Fibroblast of mammary gland (primary cell): ENCODE results near the gene ACTL7B.

Experiments used
- DNase-seq: peaks from one replicate; pipeline ENCODE4 v3.0.0-alpha.2; 2010; ENCODE audit warnings: low read depth
- H3K4me3 ChIP-seq: 2 replicates; pipeline ENCODE4 v1.5.1; 2011; ENCODE audit warnings: low read depth, mild to moderate bottlenecking, low read length, moderate library complexity; ENCODE audit not compliant: control insufficient read depth
- TF ChIP-seq, protein P1 (sequence below): conservative IDR thresholded peaks from 2 replicates; pipeline ENCODE4 v1.5.1; 2011; ENCODE audit warnings: low read depth, low read length, inconsistent platforms; ENCODE audit not compliant: control insufficient read depth, insufficient read depth

ACTL7B gene

GRCh38 chr9:108867829-108868228, 12.0 kb upstream of the ACTL7B start:
- TF ChIP-seq, protein P1, sequence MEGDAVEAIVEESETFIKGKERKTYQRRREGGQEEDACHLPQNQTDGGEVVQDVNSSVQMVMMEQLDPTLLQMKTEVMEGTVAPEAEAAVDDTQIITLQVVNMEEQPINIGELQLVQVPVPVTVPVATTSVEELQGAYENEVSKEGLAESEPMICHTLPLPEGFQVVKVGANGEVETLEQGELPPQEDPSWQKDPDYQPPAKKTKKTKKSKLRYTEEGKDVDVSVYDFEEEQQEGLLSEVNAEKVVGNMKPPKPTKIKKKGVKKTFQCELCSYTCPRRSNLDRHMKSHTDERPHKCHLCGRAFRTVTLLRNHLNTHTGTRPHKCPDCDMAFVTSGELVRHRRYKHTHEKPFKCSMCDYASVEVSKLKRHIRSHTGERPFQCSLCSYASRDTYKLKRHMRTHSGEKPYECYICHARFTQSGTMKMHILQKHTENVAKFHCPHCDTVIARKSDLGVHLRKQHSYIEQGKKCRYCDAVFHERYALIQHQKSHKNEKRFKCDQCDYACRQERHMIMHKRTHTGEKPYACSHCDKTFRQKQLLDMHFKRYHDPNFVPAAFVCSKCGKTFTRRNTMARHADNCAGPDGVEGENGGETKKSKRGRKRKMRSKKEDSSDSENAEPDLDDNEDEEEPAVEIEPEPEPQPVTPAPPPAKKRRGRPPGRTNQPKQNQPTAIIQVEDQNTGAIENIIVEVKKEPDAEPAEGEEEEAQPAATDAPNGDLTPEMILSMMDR: no peak
- H3K4me3 ChIP-seq: no peak overlapping the region
- no peak for DNase-seq

- DNase-seq: no peak
- TF ChIP-seq, protein P1: no peak
- no peak overlapping the region for H3K4me3 ChIP-seq
Observed at GRCh38 chr9:108867116-108867515, 11.3 kb upstream of the ACTL7B start.

DNA sequence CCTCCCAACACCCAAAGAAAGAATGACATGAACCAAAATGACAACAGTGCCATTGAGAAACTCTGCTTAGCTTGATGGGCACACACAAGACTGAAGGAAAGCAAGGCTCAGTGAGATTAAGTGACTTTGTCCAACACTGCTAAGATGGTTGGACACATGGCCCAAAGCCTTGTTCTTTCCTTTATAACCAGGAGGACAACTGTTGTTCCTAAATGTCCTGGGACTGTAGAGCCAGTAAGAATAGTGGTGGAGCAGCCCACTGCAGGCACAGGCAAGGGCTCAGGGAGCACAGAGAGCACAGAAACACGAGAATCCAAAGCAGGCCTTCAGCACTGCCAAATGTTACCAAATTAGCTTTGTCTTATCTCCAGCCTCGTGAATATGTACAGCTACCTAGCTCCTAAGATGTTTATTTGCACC, 10.2 kb upstream of the ACTL7B start:
- no peak overlapping the region for H3K4me3 ChIP-seq
- TF ChIP-seq, protein P1: no peak
- no peak for DNase-seq

- no peak overlapping the region for H3K4me3 ChIP-seq
- DNase-seq: peak; percentile 2
- TF ChIP-seq, protein P1: no peak
Observed at GRCh38 chr9:108865037-108865436, 9.3 kb upstream of the ACTL7B start.

DNA sequence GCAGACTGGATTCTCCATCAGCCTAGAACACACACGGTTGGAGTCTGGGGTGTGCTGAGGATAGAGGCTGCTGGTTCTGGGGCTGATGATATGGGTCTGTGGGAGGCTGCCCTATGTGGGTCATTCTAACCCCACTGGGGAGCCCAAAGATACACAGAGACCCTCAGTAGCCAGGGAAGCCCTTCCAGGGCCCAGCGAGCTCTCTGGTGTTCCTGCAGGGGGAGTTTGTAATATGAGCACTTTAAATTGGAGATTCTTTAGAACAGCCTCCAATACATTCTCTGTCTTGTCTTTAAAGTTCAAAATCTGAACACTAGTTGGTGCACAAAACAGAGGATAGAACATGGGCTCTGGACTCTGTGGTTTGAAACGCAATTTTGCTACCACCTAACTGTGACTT, 8.7 kb upstream of the ACTL7B start:
- H3K4me3 ChIP-seq: no peak overlapping the region
- TF ChIP-seq, protein P1: no peak
- no peak for DNase-seq

GRCh38 chr9:108863891-108864290, 8.1 kb upstream of the ACTL7B start:
- DNase-seq: no peak
- TF ChIP-seq, protein P1: no peak

GRCh38 chr9:108861997-108862396, 6.2 kb upstream of the ACTL7B start, which contains the start of gene ACTL7A:
TSS of gene ACTL7A (plus strand) at chr9:108862266. CDS start at chr9:108862323, 57 bp downstream.
- no peak for DNase-seq
- TF ChIP-seq, protein P1: no peak
- H3K4me3 ChIP-seq: no peak within 1 kb of the TSS

More at GRCh38 chr9:108863891-108864290, 8.1 kb upstream of the ACTL7B start:
- H3K4me3 ChIP-seq: no peak overlapping the region
